Measurements from ENCODE around the gene MICB. TPM values are rescaled to one million over a fixed set of nuclear protein-coding genes. Genes with fewer than 3 reads are reported as not detected.
A peak's percentile ranks its signal among the peaks of the same experiment; 100 is the strongest.
"Not testable (repeated sequence)": the region's sequence is repeated elsewhere in the genome, so short reads cannot be mapped to it uniquely, and the experiment has no call there.

The MICB gene
- polyA plus RNA-seq, 5 donors, result 0.75 to 3.3 (median 1.8) TPM

- DNase-seq, result no peak
Observed at GRCh38 chr6:31538805-31539400, 41.0 kb downstream of the MICB start.

GRCh38 chr6:31540640-31541039 is 42.7 kb downstream of the MICB start:
- no peak for DNase-seq

GRCh38 chr6:31541059-31541657 is 43.2 kb downstream of the MICB start:
- peak; percentile 35 to 51 for DNase-seq

GRCh38 chr6:31541658-31542521 is 43.9 kb downstream of the MICB start, which contains the start of gene DDX39B:
DDX39B (minus strand) TSS chr6:31542003; CDS start chr6:31540532, 1,471 bp downstream.
- DNase-seq, result peak; percentile 97

GRCh38 chr6:31543639-31544038 is 45.7 kb downstream of the MICB start:
- no peak for DNase-seq

- no peak for DNase-seq
Observed at GRCh38 chr6:31544676-31545075, 46.7 kb downstream of the MICB start.

- no peak for DNase-seq
Observed at GRCh38 chr6:31545291-31545690, 47.3 kb downstream of the MICB start.

- peak; percentile 74 to 84 for DNase-seq
Observed at GRCh38 chr6:31546339-31546957, 48.5 kb downstream of the MICB start, which contains the start of gene ATP6V1G2. ATP6V1G2 (minus strand) TSS chr6:31546608; CDS start chr6:31546559, 49 bp downstream.

GRCh38 chr6:31546958-31547726 is 49.2 kb downstream of the MICB start, which contains the start of gene NFKBIL1:
NFKBIL1 (plus strand) TSS chr6:31547608; CDS start chr6:31547695, 87 bp downstream.
- DNase-seq, result peak; percentile 95 to 97

- no peak for DNase-seq
Observed at GRCh38 chr6:31547727-31548543, 50.0 kb downstream of the MICB start.

GRCh38 chr6:31548544-31548873 is 50.6 kb downstream of the MICB start:
- no peak for DNase-seq

GRCh38 chr6:31551371-31551770 is 53.4 kb downstream of the MICB start:
- not testable (repeated sequence) for DNase-seq

- DNase-seq, result no peak
Observed at GRCh38 chr6:31556307-31556706, 58.4 kb downstream of the MICB start.

GRCh38 chr6:31557443-31558317 is 59.7 kb downstream of the MICB start:
- no peak for DNase-seq

GRCh38 chr6:31558318-31558625 is 60.3 kb downstream of the MICB start:
- no peak for DNase-seq

- no peak for DNase-seq
Observed at GRCh38 chr6:31558631-31559500, 60.9 kb downstream of the MICB start.

GRCh38 chr6:31559606-31559957 is 61.6 kb downstream of the MICB start:
- DNase-seq, result no peak

GRCh38 chr6:31559958-31560696 is 62.2 kb downstream of the MICB start:
- peak in 1 of 2 donors; percentile 38 for DNase-seq

All from right lung (tissue), 5 donors.